Measurements from ENCODE around the gene CDC73.

The CDC73 gene

GRCh38 chr1:193121616-193122593 lies at the start of gene CDC73:
CDC73 (plus strand) TSS chr1:193122031; CDS start chr1:193122201, 170 bp downstream.
- DNase-seq, result peak; percentile 99

GRCh38 chr1:193077991-193078390 lies 43.8 kb upstream of the CDC73 start:
- no peak for DNase-seq

- no peak for DNase-seq
Observed at GRCh38 chr1:193079187-193079586, 42.6 kb upstream of the CDC73 start.

GRCh38 chr1:193083365-193084088 lies 38.3 kb upstream of the CDC73 start:
- no peak for DNase-seq

GRCh38 chr1:193085263-193085662 lies 36.6 kb upstream of the CDC73 start:
- no peak for DNase-seq

GRCh38 chr1:193086342-193086741 lies 35.5 kb upstream of the CDC73 start:
- no peak for DNase-seq

GRCh38 chr1:193087893-193088292 lies 33.9 kb upstream of the CDC73 start:
- no peak for DNase-seq

- no peak for DNase-seq
Observed at GRCh38 chr1:193090865-193091264, 31.0 kb upstream of the CDC73 start.

GRCh38 chr1:193094112-193094511 lies 27.7 kb upstream of the CDC73 start:
- no peak for DNase-seq

GRCh38 chr1:193102662-193103061 lies 19.2 kb upstream of the CDC73 start:
- no peak for DNase-seq

GRCh38 chr1:193103759-193104501 lies 17.9 kb upstream of the CDC73 start:
- DNase-seq, result no peak

- DNase-seq, result peak; percentile 77
Observed at GRCh38 chr1:193104502-193104906, 17.3 kb upstream of the CDC73 start.

- DNase-seq, result peak; percentile 91
Observed at GRCh38 chr1:193104907-193105820, 16.7 kb upstream of the CDC73 start, which contains the start of gene GLRX2. GLRX2 (minus strand) TSS chr1:193105414; CDS start chr1:193105382, 32 bp downstream.

- DNase-seq, result no peak
Observed at GRCh38 chr1:193105821-193106177, 16.0 kb upstream of the CDC73 start.

GRCh38 chr1:193108471-193108870 lies 13.4 kb upstream of the CDC73 start:
- DNase-seq, result no peak

- no peak for DNase-seq
Observed at GRCh38 chr1:193109619-193110018, 12.2 kb upstream of the CDC73 start.

- DNase-seq, result no peak
Observed at GRCh38 chr1:193110246-193110645, 11.6 kb upstream of the CDC73 start.

- no peak for DNase-seq
Observed at GRCh38 chr1:193110864-193111263, 11.0 kb upstream of the CDC73 start.

- DNase-seq, result peak; percentile 63
Observed at GRCh38 chr1:193111641-193112090, 10.2 kb upstream of the CDC73 start.

GRCh38 chr1:193113258-193113991 lies 8.4 kb upstream of the CDC73 start:
- DNase-seq, result no peak

- DNase-seq, result no peak
Observed at GRCh38 chr1:193113992-193114332, 7.9 kb upstream of the CDC73 start.
